A549 (cell line): ENCODE measurements around the gene OSTC.

Experiments
- BCL3 ChIP-seq: fragments of >200 bp; sonication (Bioruptor Twin); formaldehyde crosslinking; IDR thresholded peaks from 3 replicates; pipeline ENCODE4 v1.6.1; 2016
- CEBPB ChIP-seq, 2 experiments: fragments of >200 bp in 1 of 2; sonication (Bioruptor Twin) in 1 of 2; formaldehyde crosslinking in 1 of 2; IDR thresholded peaks; 2 replicates each; pipeline ENCODE4 v1.6.1; 2012 to 2016
- CTCF ChIP-seq: fragments of >200 bp; sonication (Bioruptor Twin); formaldehyde crosslinking; IDR thresholded peaks from 3 replicates; pipeline ENCODE4 v1.5.1; 2016
- HMGXB4 ChIP-seq: fragments of 250-450 bp; sonication (Bioruptor Pico); IDR thresholded peaks from 2 replicates; pipeline ENCODE4 v1.5.0; 2021; ENCODE audit warnings: mild to moderate bottlenecking, moderate library complexity, borderline replicate concordance
- KDM5A ChIP-seq: fragments of 200-600 bp; sonication (generic); IDR thresholded peaks from 2 replicates; pipeline ENCODE4 v1.6.1; 2016; ENCODE audit warnings: antibody characterized with exemption, mild to moderate bottlenecking
- MAFK ChIP-seq: fragments of 450-650 bp; IDR thresholded peaks from 2 replicates; pipeline ENCODE4 v1.6.1; 2014; ENCODE audit not compliant: partially characterized antibody
- MAX ChIP-seq: IDR thresholded peaks from 2 replicates; pipeline ENCODE4 v1.6.1; 2012
- POLR2A ChIP-seq: IDR thresholded peaks from 2 replicates; pipeline ENCODE4 v1.6.1; 2012; ENCODE audit warnings: mild to moderate bottlenecking, low read length
- POLR2AphosphoS2 ChIP-seq: conservative IDR thresholded peaks from 2 replicates; pipeline ENCODE4 v1.6.1; 2012; ENCODE audit warnings: low read length, improper control_type of control experiment, inconsistent platforms
- RAD21 ChIP-seq, 2 experiments: fragments of >200 bp in 1 of 2; sonication (Bioruptor Twin) in 1 of 2; formaldehyde crosslinking in 1 of 2; IDR thresholded peaks in 1 of 2; conservative IDR thresholded peaks in 1 of 2; 2 replicates in 1 of 2; 3 replicates in 1 of 2; pipeline ENCODE4 v1.6.1; 2012 to 2018; ENCODE audit warnings: inconsistent platforms in 1 of 2
- ZFP36 ChIP-seq: fragments of 450-650 bp; IDR thresholded peaks from 2 replicates; pipeline ENCODE4 v1.6.1; 2014; ENCODE audit warnings: borderline replicate concordance; ENCODE audit not compliant: partially characterized antibody

GRCh38 chr4:108646706-108647105 lies 3.7 kb upstream of the OSTC start:
- TF ChIP-seq POLR2A (no peak), RAD21 (conservative IDR thresholded peaks at IDR 0.05 in 1 of 2, IDR thresholded peaks at IDR 0.05 in 1 of 2) (no peak), CEBPB (IDR thresholded peaks at IDR 0.05) (no peak), CTCF (no peak), ZFP36 (no peak), POLR2AphosphoS2 (no peak), BCL3 (no peak), HMGXB4 (CRISPR knock-in tag) (no peak), MAX (no peak), KDM5A (no peak), MAFK (no peak)
